ENCODE data around the gene RNF11.

- no peak for TF ChIP-seq CTCF (optimal IDR thresholded peaks at IDR 0.05 in 1 of 3, IDR thresholded peaks at IDR 0.05 in 1 of 3, conservative IDR thresholded peaks at IDR 0.05 in 1 of 3; ENCODE audit: extremely low read depth in 1 of 3, insufficient read depth in 2 of 3, low read length in 3 of 3)
- no peak for TF ChIP-seq EZH2 (IDR thresholded peaks at IDR 0.05; ENCODE audit: low read length)
These were observed 45.1 kb upstream of the RNF11 start for GRCh38 chr1:51190961-51191360.
